Upper lobe of left lung (tissue), 4 donors: ENCODE measurements around the gene ZFP3.

Source experiments
- CTCF ChIP-seq, 6 experiments: fragments of 450-650 bp in 4 of 6; fragments of 200-600 bp in 2 of 6; sonication (generic) in 2 of 6; IDR thresholded peaks; one replicate each; pipeline ENCODE4 v1.5.1; 2016 to 2019; ENCODE audit warnings: antibody characterized with exemption in 6 of 6
- POLR2AphosphoS5 ChIP-seq, 2 donors: sonication (generic); formaldehyde crosslinking; IDR thresholded peaks; one replicate each; pipeline ENCODE4 v1.5.1; 2017; ENCODE audit warnings: antibody characterized with exemption in 2 of 2

GRCh38 chr17:5126719-5127488, 48.6 kb downstream of the ZFP3 start:
- TF ChIP-seq POLR2AphosphoS5 (IDR thresholded peaks at IDR 0.05) (no peak), CTCF (IDR thresholded peaks at IDR 0.05) (no peak)
